IPS DF 6.9 (cell line): ENCODE data around the gene DNAJC1.
"Not testable (repeated sequence)": the region's sequence is repeated elsewhere in the genome, so short reads cannot be mapped to it uniquely, and the experiment has no call there.

ENCODE experiments used
- DNase-seq: peaks from one replicate; pipeline ENCODE4 v3.0.0-alpha.2; 2013; ENCODE audit warnings: low read depth, low spot score
- H3K27ac ChIP-seq: one replicate; pipeline ENCODE4 v1.5.1; 2013; ENCODE audit warnings: low read length, control low read depth
- H3K27me3 ChIP-seq: 2 replicates; pipeline ENCODE4 v1.6.1; 2013; ENCODE audit warnings: mild to moderate bottlenecking, low read length; ENCODE audit not compliant: control insufficient read depth, insufficient read depth
- H3K36me3 ChIP-seq: 2 replicates; pipeline ENCODE4 v1.6.1; 2013; ENCODE audit warnings: low read length; ENCODE audit not compliant: control insufficient read depth, insufficient read depth
- H3K4me1 ChIP-seq: 2 replicates; pipeline ENCODE4 v1.6.1; 2013; ENCODE audit warnings: low read length; ENCODE audit not compliant: control insufficient read depth, insufficient read depth
- H3K4me3 ChIP-seq: 2 replicates; pipeline ENCODE4 v1.5.1; 2013; ENCODE audit warnings: mild to moderate bottlenecking, low read length
- H3K9me3 ChIP-seq: 2 replicates; pipeline ENCODE4 v1.6.1; 2013; ENCODE audit warnings: low read length, inconsistent platforms; ENCODE audit not compliant: control insufficient read depth, insufficient read depth
- WGBS: extraction: QIAGEN DNeasy Blood & Tissue Kit; methylation state at CpG from one replicate; pipeline ENCODE4 v1.1.7; 2013; ENCODE audit warnings: mixed read lengths, missing lambda C conversion rate; ENCODE audit not compliant: insufficient read length, insufficient coverage; 5-methylcytosine and 5-hydroxymethylcytosine counted together

DNAJC1 gene

DNA sequence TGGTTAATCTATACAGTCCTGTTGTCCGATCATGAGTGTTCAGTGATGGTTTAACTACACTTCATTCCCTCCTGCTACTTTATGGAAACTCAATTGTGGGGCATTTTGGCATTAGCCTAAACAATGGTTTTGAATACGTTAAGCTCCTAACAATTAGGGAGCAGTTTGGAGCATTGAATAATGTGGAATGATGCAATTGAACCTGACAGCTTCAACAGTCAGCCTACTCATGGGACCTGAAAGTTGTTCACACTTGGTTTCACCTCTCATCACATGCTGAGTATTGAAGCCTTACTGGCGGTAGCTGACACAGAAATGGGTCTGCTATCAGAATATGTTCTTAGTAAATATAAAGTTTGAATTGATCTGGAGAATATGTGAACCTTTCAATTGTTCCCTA is 283.4 kb downstream of the DNAJC1 start:
- no peak for DNase-seq
- Histone ChIP-seq H3K9me3 (no peaks in the 10 kb centered on the region), H3K36me3 (no peaks in the 10 kb centered on the region), H3K27me3 (no peaks in the 10 kb centered on the region), H3K4me1 (peaks cover 1% of the 10 kb centered on the region; the same call in 1 of the 2 replicates), H3K27ac (no peak overlapping the region), H3K4me3 (no peak overlapping the region)
- WGBS, result no CpG with 5 or more reads among the region's 3 CpGs

DNA sequence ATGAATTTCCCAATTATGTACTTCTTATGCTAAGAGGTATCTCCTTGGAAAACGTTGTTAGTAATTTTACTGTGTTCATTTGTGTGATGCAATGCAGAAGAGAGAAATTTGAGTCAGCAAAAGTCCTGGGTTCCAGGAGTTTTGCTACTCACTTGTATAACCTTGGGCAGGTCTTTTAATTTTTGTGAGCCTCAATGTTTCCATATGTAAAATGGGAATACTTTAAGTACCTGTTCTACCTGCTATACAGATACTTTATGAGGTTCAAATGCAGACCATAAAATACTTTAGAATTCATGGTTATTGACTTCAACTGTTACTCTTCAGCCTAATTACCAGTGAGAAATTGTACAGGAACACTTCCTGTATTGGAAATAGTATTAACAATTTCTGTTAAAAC is 284.0 kb downstream of the DNAJC1 start:
- no peak for DNase-seq
- Histone ChIP-seq H3K36me3 (no peaks in the 10 kb centered on the region), H3K4me3 (no peak overlapping the region), H3K9me3 (no peaks in the 10 kb centered on the region), H3K27me3 (no peaks in the 10 kb centered on the region), H3K27ac (no peak overlapping the region), H3K4me1 (no peaks in the 10 kb centered on the region; the same call in 1 of the 2 replicates)
- no CpG with 5 or more reads among the region's 1 CpG for WGBS

DNA sequence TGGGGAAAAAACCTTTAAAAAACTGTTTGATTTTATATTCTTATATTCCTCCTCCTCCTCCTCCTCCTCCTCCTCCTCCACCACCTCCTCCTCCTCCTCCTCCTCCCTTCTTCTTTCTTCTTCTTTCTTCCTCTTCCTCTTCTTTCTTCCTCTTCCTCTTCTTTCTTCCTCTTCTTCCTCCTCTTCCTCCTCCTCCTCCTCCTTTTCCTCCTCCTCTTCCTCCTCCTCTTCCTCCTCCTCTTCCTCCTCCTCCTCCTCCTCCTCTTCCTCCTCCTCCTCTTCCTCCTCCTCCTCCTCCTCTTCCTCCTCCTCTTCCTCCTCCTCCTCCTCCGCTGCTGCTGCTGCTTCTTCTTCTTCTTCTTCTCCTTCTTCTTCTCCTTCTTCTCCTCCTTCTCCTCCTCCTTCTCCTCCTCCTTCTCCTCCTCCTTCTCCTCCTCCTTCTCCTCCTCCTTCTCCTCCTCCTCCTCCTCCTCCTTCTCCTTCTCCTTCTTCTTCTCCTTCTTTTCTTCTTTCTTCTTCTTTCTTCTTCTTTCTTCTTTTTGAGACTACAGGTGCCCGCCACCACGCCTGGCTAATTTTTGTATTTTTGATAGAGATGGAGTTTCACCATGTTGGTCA is 286.0 kb downstream of the DNAJC1 start:
- not testable (repeated sequence) for H3K36me3 ChIP-seq, H3K27ac ChIP-seq, H3K4me3 ChIP-seq, H3K27me3 ChIP-seq, H3K4me1 ChIP-seq, H3K9me3 ChIP-seq, DNase-seq
- no CpG with 5 or more reads among the region's 3 CpGs for WGBS

DNA sequence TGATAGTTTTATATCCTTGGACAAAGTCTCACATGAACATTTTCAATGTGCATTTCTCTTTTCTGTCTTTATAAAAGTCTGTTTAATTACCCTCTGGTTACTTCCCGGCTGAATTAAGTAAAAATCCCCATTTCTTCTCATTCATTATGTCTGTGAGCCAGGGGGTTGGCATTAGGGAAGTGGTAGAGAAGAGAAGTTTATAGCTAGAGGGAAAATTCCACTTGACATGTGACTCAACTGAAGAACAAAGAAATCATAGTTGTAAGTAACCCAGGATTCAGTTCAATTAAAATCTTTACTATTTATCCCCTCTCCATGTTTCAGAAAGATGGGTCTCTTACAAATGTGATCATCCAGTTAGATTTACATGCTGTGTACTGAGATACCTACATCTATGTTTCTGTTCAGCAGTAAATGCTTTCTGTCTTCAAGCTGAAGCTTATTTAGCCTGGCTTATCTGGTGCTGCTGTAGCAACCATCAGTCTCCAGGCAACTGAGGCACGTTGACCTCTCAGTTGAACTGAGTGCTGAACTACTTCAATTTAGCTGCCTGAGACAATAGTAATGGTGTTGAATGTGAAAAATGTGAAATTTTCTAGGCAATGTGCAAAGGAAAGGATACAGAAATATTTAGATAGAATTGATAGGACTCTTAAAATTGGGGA is 287.9 kb downstream of the DNAJC1 start:
- Histone ChIP-seq H3K4me1 (no peaks in the 10 kb centered on the region; the same call in 1 of the 2 replicates), H3K9me3 (no peaks in the 10 kb centered on the region), H3K27me3 (no peaks in the 10 kb centered on the region), H3K36me3 (no peaks in the 10 kb centered on the region), H3K27ac (no peak overlapping the region), H3K4me3 (no peak overlapping the region)
- DNase-seq, result no peak
- no CpG with 5 or more reads among the region's 2 CpGs for whole genome bisulfite sequencing

DNA sequence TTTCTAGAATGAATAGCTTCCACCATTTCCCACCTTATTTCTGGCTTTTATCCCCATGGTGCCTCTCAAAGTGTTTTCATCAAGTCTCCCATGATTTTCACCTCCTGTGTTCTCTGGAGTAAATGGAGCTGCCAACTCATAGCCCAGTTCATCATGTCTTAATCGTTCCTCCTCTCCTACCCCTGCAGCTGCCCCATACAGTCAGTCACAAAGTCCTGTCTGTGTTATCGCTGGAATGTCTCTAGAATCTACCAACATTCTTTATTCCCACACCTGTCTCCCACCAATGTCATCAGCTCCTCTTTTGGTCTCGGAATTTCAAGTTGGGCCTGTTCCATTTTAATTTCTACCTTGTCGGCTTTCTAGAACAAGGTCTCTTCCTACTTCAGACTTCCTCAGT is 290.6 kb downstream of the DNAJC1 start:
- H3K4me3 ChIP-seq, result no peak overlapping the region
- H3K27ac ChIP-seq, result no peak overlapping the region
- WGBS, result no CpG with 5 or more reads among the region's 4 CpGs
- no peaks in the 10 kb centered on the region for H3K27me3 ChIP-seq
- no peaks in the 10 kb centered on the region for H3K36me3 ChIP-seq
- no peaks in the 10 kb centered on the region for H3K9me3 ChIP-seq
- DNase-seq, result no peak
- no peaks in the 10 kb centered on the region for H3K4me1 ChIP-seq

DNA sequence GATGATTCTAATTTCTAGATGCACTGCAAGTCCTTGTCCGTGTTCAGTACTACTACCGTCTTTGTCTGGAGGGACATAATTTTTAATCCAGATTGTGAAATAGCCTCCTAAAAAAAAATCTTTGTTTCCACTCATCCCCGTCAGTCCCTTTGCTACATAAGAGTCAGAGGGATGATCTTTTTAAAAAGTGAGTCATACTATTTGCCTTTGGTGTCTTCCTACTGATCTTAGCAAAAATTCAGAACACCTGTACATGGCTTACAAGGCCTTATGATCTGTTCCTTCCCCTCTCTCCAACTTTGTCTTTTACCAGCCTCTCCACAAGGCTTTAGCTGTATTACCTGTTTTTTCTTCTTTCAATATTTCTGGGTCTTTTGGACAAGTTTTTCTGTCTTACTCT is 296.0 kb downstream of the DNAJC1 start:
- DNase-seq, result no peak
- Histone ChIP-seq H3K9me3 (no peaks in the 10 kb centered on the region), H3K4me3 (no peak overlapping the region), H3K4me1 (no peaks in the 10 kb centered on the region), H3K36me3 (no peaks in the 10 kb centered on the region), H3K27ac (no peak overlapping the region), H3K27me3 (no peaks in the 10 kb centered on the region)
- no CpG with 5 or more reads among the region's 3 CpGs for WGBS
